Astrocyte of the spinal cord (primary cell): ENCODE measurements around the gene AAK1.
"Not testable (repeated sequence)": the region's sequence is repeated elsewhere in the genome, so short reads cannot be mapped to it uniquely, and the experiment has no call there.

Source experiments
- DNase-seq: peaks from one replicate; pipeline ENCODE4 v3.0.0; 2011; ENCODE audit warnings: low read depth, low spot score
- H3K4me3 ChIP-seq: 2 replicates; pipeline ENCODE4 v1.5.1; 2011; ENCODE audit warnings: low read depth, mild to moderate bottlenecking, low read length, moderate library complexity
- in situ Hi-C: cut with HindIII; loops from 2 replicates; pipeline ENCODE4 v1.10.0; 2017; ENCODE audit warnings: low sequenced_read_pairs
- TF ChIP-seq, protein P1 (sequence below): IDR thresholded peaks from 2 replicates; pipeline ENCODE4 v1.5.1; 2012; ENCODE audit warnings: low read depth, mild to moderate bottlenecking, low read length, inconsistent platforms

Gene AAK1

DNA sequence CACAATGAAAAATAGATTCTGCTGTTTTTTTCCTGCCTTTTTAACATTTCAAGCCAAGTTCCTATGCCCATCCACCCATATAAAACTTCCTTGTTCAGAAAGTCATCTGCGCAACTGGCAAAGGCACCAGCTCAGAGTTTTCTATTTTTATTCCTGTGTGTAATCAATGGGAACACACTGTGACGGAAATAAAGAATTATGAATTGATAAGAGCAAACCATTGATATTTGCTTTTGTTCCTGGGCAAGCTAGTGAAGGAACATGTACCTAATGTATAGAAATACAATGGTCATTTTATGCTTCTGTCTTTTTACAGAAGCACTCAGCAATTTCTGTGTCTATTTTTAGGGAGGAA, 30.8 kb upstream of the AAK1 start:
- in situ Hi-C loops = no loop called here
- no peak overlapping the region for H3K4me3 ChIP-seq
- no peak for DNase-seq
- TF ChIP-seq, protein P1, sequence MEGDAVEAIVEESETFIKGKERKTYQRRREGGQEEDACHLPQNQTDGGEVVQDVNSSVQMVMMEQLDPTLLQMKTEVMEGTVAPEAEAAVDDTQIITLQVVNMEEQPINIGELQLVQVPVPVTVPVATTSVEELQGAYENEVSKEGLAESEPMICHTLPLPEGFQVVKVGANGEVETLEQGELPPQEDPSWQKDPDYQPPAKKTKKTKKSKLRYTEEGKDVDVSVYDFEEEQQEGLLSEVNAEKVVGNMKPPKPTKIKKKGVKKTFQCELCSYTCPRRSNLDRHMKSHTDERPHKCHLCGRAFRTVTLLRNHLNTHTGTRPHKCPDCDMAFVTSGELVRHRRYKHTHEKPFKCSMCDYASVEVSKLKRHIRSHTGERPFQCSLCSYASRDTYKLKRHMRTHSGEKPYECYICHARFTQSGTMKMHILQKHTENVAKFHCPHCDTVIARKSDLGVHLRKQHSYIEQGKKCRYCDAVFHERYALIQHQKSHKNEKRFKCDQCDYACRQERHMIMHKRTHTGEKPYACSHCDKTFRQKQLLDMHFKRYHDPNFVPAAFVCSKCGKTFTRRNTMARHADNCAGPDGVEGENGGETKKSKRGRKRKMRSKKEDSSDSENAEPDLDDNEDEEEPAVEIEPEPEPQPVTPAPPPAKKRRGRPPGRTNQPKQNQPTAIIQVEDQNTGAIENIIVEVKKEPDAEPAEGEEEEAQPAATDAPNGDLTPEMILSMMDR = no peak

- in situ Hi-C loops, H3K4me3 ChIP-seq, DNase-seq: not testable (repeated sequence)
These were observed 29.6 kb upstream of the AAK1 start for GRCh38 chr2:69673098-69673497.

DNA sequence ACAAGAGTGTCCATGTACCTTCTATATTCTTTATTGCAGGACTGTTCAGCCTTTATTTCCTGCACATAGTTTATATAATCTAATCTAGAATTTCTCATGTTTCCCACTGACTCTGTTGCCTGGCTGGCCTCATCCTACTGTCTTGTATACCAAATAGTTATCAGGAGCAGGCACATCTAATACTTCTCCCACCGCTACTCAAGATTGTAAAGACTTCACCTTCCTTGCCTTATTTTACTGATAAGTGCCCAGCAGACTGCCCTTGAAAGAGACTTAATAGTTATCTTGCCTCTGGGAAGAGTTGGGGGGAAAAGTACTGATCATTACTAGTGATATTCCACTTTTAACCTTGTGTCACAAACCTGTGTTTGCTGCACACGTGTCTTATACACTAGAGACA, 26.1 kb upstream of the AAK1 start:
- DNase-seq = no peak
- in situ Hi-C loops = no loop called here
- TF ChIP-seq, protein P1 = no peak
- no peak overlapping the region for H3K4me3 ChIP-seq

DNA sequence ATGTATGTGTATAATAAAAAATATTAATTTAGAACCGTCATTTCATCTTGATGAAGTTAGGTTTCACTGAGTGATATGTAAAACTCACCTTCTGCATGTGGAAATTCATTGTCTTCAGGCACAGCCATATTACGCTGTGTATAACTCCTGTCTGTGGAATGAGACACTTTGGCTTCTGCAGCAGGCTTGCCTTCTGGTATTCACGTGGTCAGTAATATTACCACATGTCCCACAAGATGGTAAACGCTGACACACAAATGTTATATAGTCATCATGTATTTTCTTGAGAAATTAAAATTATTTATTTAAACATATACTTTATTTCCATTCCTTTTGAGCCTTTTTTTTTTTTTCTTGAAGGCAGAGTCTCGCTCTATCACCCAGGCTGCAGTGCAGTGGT, 25.1 kb upstream of the AAK1 start:
- in situ Hi-C loops = no loop called here
- no peak overlapping the region for H3K4me3 ChIP-seq
- TF ChIP-seq, protein P1 = no peak
- DNase-seq = no peak

DNA sequence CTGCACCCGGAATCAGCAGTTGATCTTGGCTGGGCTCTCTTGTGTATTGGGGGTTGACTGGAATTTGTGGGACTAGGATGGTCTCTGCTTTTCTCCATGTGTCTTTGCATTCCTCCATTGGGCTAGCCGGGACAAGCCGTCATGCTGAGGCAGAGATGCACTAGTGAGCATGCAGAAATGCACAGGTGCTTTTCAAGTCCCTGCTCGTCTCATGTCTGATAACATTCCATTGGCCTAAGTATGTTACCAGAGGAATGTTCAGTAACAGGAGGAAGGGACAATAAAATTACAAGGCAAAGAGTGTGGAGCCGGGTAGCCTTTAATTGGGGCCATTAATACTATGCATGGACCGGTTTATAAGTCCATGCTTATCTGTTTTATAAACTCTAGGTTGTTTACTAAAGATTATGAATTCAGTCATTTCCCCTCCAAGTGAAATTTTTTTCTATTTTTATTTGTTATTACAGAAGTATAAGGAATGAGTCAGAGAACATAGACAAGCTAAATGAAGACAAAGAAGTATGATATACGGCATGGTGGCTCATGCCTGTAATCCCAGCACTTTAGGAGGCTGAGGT, 24.4 kb upstream of the AAK1 start:
- peak; percentile 10 for DNase-seq
- in situ Hi-C loops = no loop called here
- no peak overlapping the region for H3K4me3 ChIP-seq
- TF ChIP-seq, protein P1 = no peak

DNA sequence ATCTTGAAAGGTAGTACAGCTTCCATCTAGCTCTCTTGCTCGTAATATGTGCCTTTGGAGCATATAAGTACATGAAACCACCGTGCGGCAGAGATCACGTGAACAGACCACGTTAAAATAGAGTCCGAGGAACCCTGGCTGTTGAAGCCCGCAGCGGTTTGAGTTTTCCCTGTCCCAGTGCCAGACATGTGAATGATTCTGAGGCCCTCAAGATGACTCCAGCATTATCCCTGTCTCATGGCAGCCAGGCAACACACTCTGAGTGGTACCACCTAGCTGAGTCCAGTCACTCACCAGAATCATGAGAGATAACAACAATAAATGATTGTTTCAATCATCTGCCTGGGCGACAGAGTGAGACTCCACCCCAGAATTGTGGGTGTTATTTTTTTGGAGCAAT, 21.6 kb upstream of the AAK1 start:
- in situ Hi-C loops = no loop called here

GRCh38 chr2:69663860-69664259, 20.3 kb upstream of the AAK1 start:
- no peak for DNase-seq
- H3K4me3 ChIP-seq = no peak overlapping the region
- in situ Hi-C loops = no loop called here
- TF ChIP-seq, protein P1 = no peak

More for the DNA sequence above, 21.6 kb upstream of the AAK1 start:
- DNase-seq = no peak
- no peak overlapping the region for H3K4me3 ChIP-seq
- TF ChIP-seq, protein P1 = no peak

DNA sequence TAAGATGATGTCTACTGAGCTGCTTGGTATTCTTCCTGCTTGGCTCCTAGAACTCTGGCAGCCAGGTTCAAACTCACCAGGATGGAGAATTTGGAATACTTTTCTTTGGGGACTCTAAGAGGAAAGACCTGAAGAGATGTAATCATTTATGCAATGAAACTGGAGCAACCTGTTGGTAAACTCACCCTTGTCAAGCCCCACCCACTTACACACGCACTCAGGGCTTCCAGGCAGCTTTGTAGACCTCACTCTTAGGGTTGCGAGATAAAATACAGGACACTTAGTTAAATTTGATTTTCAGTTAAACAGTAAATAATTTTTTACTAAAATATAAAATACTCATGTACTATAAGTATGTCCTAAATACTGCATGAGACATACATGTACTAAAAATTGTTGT, 19.0 kb upstream of the AAK1 start:
- in situ Hi-C loops, H3K4me3 ChIP-seq, DNase-seq: not testable (repeated sequence)
